KBM-7 (cell line): Measurements from ENCODE around the gene RAC2.
"Not testable (repeated sequence)": the region's sequence is repeated elsewhere in the genome, so short reads cannot be mapped to it uniquely, and the experiment has no call there.

Experiments used
- DNase-seq: peaks from one replicate; pipeline ENCODE4 v3.0.0-alpha.2; 2015
- in situ Hi-C: fragments of 300-500 bp; cut with MboI; formaldehyde crosslinking; loops from 2 replicates; pipeline ENCODE4 v1.14.3; 2020; ENCODE audit warnings: low sequenced_read_pairs, low pct_unique_long_range_greater_than_20kb, mixed read lengths

RAC2 gene

GRCh38 chr22:37258753-37259401 lies 14.8 kb upstream of the RAC2 start:
- no peak for DNase-seq

GRCh38 chr22:37258005-37258752 lies 14.1 kb upstream of the RAC2 start:
- in situ Hi-C loops = no loop called here
- no peak for DNase-seq

More at GRCh38 chr22:37258753-37259401, 14.8 kb upstream of the RAC2 start:
- in situ Hi-C loops = no loop called here

GRCh38 chr22:37256075-37256726 lies 12.1 kb upstream of the RAC2 start:
- in situ Hi-C loops = no loop called here
- no peak for DNase-seq

DNA sequence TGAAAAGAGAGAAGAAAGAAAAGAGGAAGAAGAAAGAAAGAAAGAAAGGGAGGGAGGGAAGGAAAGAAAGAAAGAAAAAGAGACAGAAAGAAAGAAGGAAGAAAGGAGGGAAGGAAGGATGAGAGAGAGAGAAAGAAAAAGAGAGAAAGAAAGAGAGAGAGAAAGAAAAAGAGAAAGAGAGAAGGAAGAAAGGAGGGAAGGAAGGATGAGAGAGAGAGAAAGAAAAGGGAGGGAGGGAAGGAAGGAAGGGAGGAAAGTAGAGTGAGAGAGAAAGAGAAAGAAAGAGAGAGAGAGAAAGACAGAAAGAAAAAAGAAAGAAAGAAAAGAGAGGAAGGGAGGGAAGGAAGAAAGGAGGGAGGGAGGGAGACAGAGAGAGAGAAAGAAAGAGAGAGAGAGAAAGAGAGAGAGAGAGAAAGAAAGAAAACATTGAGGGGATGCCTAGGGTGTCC lies 11.5 kb upstream of the RAC2 start:
- DNase-seq = no peak
- in situ Hi-C loops = no loop called here

- in situ Hi-C loops = no loop called here
- no peak for DNase-seq
These were observed 10.8 kb upstream of the RAC2 start for GRCh38 chr22:37254867-37255233.

- in situ Hi-C loops = no loop called here
- no peak for DNase-seq
These were observed 10.3 kb upstream of the RAC2 start for GRCh38 chr22:37254209-37254866.

DNA sequence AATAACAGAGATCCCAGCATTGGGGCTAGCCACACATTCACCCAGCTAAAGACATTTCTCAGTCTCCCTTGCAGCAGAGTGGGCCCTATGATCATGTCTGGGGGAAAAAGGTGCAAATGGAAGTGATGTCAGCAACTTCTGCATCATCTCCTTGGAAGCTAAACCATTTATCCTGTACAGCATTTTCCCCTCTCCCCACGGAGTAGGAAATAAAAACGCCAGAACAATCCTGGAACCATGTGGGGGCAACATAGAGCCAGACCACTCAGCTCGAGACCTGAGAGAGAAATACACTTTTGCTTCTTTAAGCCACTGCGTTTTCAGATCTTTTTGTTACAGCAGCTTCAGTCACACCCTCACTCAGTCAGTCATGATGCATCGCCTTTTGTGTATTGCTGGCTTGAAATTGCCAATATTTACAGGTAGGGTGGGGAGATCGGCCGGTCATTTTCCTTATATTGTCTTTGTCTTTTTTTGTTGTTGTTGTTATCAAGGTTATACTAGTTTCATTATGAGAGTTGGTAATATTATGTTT lies 9.1 kb upstream of the RAC2 start:
- DNase-seq = no peak

GRCh38 chr22:37251836-37252235 lies 7.8 kb upstream of the RAC2 start:
- in situ Hi-C loops = not testable (repeated sequence)

More for the DNA sequence above, 9.1 kb upstream of the RAC2 start:
- in situ Hi-C loops = no loop called here

DNA sequence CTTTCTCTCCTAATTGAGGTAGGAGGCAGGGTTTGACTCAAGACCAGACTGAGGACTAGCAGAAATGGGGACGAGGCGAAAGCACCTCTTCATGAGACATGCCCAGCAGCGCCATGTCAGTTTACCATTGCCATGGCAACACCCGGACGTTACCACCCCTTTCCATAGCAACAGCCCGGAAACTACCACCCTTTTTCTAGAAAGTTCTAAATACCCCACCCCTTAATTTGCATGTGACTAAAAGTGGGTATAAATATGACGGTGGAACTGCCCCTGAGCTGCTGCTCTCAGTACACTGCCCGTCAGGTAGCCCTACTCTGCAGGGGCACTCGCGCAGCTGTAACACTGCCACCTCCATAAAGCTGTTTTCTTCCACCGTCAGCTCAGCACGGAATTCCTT lies 5.9 kb upstream of the RAC2 start:
- no peak for DNase-seq
- in situ Hi-C loops = no loop called here

More at GRCh38 chr22:37251836-37252235, 7.8 kb upstream of the RAC2 start:
- DNase-seq = not testable (repeated sequence)

- DNase-seq = no peak
These were observed 4.2 kb upstream of the RAC2 start for GRCh38 chr22:37248251-37248650.

GRCh38 chr22:37245740-37246139 lies 1.7 kb upstream of the RAC2 start:
- no peak for DNase-seq
- in situ Hi-C loops = no loop called here

More at GRCh38 chr22:37248251-37248650, 4.2 kb upstream of the RAC2 start:
- in situ Hi-C loops = no loop called here

DNA sequence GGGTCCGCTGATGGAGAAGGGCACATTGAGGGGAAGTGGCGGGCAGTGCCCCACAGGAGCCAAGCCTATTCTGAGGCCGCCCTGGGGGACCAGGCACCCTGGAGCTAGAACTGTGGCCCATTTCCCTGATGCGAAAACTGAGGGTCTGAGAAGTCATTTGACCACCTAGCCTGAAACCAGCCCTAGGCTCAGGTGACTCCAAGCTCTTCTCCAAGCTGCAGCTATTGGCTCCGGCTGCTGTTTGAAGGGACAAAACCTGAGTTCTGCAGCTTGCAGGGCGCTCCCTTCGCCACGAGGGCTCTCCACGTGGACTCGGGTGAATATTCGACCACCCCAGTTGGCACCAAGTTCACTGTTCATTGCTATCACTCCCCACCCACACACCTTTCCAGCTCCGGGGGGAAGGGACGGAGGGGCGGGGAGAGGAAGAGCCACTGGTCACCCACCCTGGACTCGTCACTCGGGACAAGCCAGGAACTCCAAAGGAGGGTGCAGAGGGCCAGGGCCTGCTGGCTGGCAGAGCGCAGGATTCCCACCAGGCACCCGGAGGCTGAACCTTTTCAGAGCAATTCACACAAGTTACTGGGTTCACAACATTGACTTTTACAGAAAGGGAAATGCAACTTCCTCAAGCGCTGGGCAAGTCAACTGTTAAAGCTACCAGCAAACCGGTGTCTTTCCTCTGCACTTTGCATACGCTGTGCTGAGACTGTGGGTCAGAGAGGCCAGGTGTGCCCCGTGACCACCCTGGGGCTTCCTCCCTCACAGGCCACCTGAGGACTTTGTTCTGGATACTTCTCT lies 1.1 kb upstream of the RAC2 start:
- DNase-seq = no peak
- in situ Hi-C loops = no loop called here

DNA sequence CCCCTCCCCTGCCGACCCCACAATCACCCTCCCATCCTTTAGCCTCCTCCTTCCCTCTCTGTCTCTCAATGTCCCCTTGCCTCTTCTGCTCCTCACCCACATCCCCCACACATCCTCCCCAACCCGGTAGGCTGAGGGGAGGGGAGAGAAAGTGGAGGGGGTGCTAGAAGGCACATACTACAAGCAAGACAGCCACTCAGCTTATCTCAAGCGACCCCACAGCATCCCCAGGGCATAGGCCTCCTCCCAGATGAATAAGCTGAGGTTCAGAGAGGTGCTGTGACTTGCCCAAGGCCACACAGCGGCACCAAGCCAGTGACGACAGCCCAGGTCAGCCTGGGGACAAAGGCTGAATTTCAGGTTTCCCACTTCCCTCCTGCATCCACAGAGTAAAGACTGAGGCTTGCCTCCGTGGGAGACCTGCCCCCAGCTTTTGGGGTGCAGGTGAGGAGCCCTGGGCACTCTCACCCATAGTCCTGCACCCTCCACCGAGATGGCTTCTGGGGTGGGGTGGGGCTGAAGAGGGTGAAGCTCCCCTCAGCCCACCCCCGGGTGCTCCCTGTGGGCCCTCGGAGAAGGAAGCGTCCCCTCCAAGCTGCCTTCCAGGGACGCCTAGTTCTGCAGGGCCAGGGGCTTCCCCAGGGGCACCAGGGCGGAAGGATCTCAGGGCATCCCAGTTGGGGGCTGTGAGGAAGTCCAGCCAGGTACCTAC lies 511 bp downstream of the RAC2 start:
- DNase-seq = no peak
- in situ Hi-C loops = no loop called here

GRCh38 chr22:37242395-37242918 lies 1.6 kb downstream of the RAC2 start:
- DNase-seq = peak; percentile 99
- in situ Hi-C loops = no loop called here

DNA sequence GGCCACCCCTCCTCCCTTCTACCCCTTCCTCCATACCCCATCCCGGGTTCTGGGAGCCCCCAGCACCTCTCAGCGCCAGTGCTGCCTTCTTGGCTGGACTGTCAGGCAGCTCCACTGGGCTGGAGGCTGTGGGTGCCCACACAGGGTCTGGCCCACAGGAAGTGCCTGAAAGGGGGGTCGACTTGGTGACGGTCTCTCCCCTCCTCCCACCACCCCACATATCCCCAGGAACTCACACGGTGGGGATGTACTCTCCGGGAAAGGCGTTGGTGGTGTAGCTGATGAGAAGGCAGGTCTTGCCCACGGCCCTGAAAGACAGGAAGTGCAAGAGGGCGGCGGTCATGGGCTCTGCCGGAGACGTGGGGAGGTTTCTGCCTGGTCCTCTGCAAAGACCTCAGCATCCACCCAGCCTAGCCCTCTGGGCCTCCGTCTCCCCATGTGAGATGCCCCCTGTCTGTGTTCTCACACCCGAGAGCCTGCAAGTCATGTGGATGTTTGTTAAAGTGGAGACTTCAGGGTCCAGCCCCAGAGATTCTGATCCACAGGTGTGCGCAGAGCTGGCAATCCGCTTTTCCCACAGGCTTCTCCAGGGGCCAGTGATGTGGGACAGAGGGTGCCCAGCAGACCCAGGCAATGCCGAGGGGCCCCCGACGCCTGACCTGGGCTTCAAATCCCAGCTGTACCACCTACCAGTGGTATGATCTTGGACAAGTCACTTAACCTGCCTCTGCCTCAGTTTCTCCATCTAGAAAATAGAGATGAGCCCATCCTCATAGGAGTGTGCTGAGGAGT lies 2.5 kb downstream of the RAC2 start:
- in situ Hi-C loops = no loop called here
- DNase-seq = no peak

DNA sequence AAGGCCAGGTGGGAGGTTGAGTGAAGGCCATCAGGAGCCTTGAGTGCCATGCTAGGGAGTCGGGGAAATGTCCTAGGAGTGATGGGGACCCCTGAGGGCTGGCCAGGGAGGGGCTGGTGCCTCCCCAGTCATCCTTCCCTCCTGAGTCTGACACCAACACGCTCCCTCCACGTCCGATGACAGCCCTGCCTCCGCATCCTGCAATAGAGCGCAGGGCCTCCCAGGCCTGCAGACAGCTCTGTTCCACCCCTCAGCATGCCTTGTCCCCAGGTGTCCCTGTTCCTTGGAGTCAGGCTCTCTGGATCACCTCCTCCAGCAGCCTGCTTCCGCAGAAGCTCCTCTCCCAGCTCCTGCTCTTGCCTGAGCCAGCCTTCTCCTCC lies 3.1 kb downstream of the RAC2 start:
- DNase-seq = no peak

GRCh38 chr22:37240240-37240940 lies 3.7 kb downstream of the RAC2 start:
- in situ Hi-C loops = no loop called here
- DNase-seq = no peak

More for the DNA sequence above, 3.1 kb downstream of the RAC2 start:
- in situ Hi-C loops = no loop called here
